Choroid plexus epithelial cell (primary cell): Measurements from ENCODE around the gene MARK4.
"Not testable (repeated sequence)": the region's sequence is repeated elsewhere in the genome, so short reads cannot be mapped to it uniquely, and the experiment has no call there.

ENCODE experiments used
- DNase-seq: peaks from one replicate; pipeline ENCODE4 v3.0.0-alpha.2; 2010; ENCODE audit warnings: low read depth
- H3K4me3 ChIP-seq: 2 replicates; pipeline ENCODE4 v1.5.1; 2011; ENCODE audit warnings: low read depth, mild to moderate bottlenecking, control low read depth, low read length, moderate library complexity
- TF ChIP-seq, protein P1 (sequence below): conservative IDR thresholded peaks from 2 replicates; pipeline ENCODE4 v1.5.1; 2011; ENCODE audit warnings: low read depth, mild to moderate bottlenecking, control low read depth, inconsistent platforms, low read length, moderate library complexity

The MARK4 gene

DNA sequence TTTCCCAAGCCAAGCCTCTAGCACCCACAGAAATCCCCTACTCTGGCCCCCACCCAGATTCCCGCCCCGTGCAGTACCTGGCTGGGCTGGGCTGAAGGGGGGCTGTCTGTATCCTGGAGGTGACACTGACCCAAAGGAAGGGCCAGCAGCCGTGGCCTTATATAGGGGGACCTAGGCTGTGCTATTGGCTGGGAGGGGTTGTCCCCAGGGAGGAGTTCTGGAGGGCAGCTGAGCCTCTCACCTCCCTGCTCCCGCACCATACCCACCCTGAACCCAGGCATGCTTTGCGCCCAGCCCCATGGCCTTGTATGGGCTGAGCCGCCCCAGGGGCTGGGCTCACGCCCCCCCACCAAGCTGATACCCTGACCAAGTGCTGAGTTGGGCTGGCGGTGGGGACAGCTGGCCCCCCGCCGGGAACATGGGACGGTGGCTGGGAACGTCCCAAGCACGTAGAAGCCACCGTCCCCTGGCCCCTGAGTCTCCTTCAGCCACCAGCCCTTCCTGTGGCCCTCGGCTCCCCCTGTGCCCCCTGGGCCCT lies 71.7 kb downstream of the MARK4 start, which contains the start of gene CKM:
TSS of gene CKM (minus strand) at position 132 of the 538 bp plus-strand sequence. CDS start 3,162 bp downstream, outside the sequence.
- DNase-seq, result no peak
- H3K4me3 ChIP-seq, result peak within 1 kb of the TSS; percentile 8
- TF ChIP-seq, protein P1, sequence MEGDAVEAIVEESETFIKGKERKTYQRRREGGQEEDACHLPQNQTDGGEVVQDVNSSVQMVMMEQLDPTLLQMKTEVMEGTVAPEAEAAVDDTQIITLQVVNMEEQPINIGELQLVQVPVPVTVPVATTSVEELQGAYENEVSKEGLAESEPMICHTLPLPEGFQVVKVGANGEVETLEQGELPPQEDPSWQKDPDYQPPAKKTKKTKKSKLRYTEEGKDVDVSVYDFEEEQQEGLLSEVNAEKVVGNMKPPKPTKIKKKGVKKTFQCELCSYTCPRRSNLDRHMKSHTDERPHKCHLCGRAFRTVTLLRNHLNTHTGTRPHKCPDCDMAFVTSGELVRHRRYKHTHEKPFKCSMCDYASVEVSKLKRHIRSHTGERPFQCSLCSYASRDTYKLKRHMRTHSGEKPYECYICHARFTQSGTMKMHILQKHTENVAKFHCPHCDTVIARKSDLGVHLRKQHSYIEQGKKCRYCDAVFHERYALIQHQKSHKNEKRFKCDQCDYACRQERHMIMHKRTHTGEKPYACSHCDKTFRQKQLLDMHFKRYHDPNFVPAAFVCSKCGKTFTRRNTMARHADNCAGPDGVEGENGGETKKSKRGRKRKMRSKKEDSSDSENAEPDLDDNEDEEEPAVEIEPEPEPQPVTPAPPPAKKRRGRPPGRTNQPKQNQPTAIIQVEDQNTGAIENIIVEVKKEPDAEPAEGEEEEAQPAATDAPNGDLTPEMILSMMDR, result no peak

GRCh38 chr19:45323671-45324081 lies 72.6 kb downstream of the MARK4 start:
- DNase-seq, result no peak
- peak overlapping the region; percentile 8 for H3K4me3 ChIP-seq
- TF ChIP-seq, protein P1, result no peak

GRCh38 chr19:45324349-45324907 lies 73.4 kb downstream of the MARK4 start:
- TF ChIP-seq, protein P1, result no peak
- H3K4me3 ChIP-seq, result no peak overlapping the region
- DNase-seq, result no peak

GRCh38 chr19:45327404-45328143 lies 76.5 kb downstream of the MARK4 start:
- DNase-seq, result no peak
- TF ChIP-seq, protein P1, result no peak
- no peak overlapping the region for H3K4me3 ChIP-seq

GRCh38 chr19:45331411-45331810 lies 80.3 kb downstream of the MARK4 start:
- DNase-seq, result no peak
- no peak overlapping the region for H3K4me3 ChIP-seq
- TF ChIP-seq, protein P1, result no peak

DNA sequence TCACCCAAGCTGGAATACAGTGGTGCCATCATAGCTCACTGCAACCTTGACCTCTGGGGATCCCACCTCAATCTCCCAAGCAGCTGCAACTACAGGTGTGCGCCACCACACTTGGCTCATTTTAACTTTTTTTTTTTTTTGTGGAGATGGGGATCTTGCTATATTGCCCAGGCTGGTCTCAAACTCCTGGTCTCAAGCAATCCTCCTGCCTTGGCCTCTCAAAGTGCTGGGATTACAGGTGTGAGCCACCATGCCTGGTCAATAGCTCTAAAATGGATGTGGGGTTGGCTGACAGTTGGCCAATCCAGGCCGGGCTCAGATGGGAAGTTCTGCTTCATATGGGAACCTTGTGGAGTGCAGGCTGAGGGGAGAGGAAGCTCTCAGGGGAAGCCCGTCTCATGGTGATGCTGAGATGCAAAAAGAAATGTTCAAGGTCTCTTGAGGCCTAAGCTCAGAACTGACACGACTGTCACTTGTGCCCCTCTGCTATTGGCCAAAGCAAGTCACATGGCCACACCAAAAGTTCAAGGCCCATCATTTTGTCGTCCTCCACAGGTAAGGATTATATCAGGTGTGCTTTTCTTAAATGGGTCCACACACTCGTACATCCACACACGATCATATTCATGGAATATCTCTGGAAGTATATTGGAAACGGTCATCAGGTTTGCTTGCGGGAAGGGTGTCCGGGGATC lies 82.7 kb downstream of the MARK4 start:
- TF ChIP-seq, protein P1, result no peak
- DNase-seq, result no peak
- H3K4me3 ChIP-seq, result no peak overlapping the region

DNA sequence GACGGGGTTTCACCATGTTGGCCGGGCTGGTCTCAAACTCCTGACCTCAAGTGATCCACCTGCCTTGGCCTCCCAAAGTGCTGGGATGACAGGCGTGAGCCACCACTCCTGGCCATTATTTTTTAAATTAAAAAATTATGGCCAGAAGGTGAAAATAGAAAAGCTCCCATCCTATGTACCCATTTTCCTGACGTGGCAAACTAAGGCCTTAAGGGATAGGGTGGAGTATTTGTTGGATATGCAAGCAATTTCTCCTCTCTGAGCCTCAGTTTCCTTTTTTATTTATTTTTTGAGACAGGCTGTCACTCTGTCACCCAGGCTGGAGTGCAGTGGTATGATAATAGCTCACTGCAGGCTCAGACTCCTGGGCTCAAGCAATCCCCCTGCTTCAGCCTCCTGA lies 83.8 kb downstream of the MARK4 start:
- not testable (repeated sequence) for DNase-seq, H3K4me3 ChIP-seq
